Prostate gland (tissue), 2 donors: ENCODE data around the gene PPP4C. TPM values are rescaled to one million over a fixed set of nuclear protein-coding genes. Genes with fewer than 3 reads are reported as not detected.
"Not testable (repeated sequence)": the region's sequence is repeated elsewhere in the genome, so short reads cannot be mapped to it uniquely, and the experiment has no call there.

Experiments used
- DNase-seq: peaks from one replicate; pipeline ENCODE4 v3.0.0-alpha.2; 2019; ENCODE audit warnings: low spot score
- H3K27ac ChIP-seq, 2 donors: fragments of 200-600 bp; sonication (generic); 2 replicates each; pipeline ENCODE4 v1.5.1; 2017 to 2019
- H3K27me3 ChIP-seq: fragments of 200-600 bp; sonication (generic); replicated peaks from 2 replicates; pipeline ENCODE4 v1.5.1; 2019; ENCODE audit not compliant: insufficient read depth
- H3K36me3 ChIP-seq, 2 donors: fragments of 200-600 bp; sonication (generic); 1 replicate in 1 of 2; 2 replicates in 1 of 2; pipeline versions ENCODE4 v1.5.1 to v1.8.1; 2017 to 2019
- H3K4me1 ChIP-seq: fragments of 200-600 bp; sonication (generic); replicated peaks from 2 replicates; pipeline ENCODE4 v1.5.1; 2019
- H3K4me3 ChIP-seq, 2 donors: fragments of 200-600 bp; sonication (generic); 2 replicates each; pipeline ENCODE4 v1.5.1; 2017 to 2019
- H3K9me3 ChIP-seq: fragments of 200-600 bp; sonication (generic); 2 replicates; pipeline ENCODE4 v1.5.1; 2017
- CTCF ChIP-seq, 4 experiments: fragments of 200-600 bp in 2 of 4; fragments of 450-650 bp in 2 of 4; sonication (generic) in 2 of 4; IDR thresholded peaks; 1 replicate in 3 of 4; 2 replicates in 1 of 4; pipeline ENCODE4 v1.5.1; 2016 to 2019; ENCODE audit warnings: antibody characterized with exemption in 4 of 4, mild to moderate bottlenecking in 2 of 4, moderate library complexity in 2 of 4
- POLR2A ChIP-seq: fragments of 450-650 bp; IDR thresholded peaks from one replicate; pipeline ENCODE4 v1.6.1; 2016; ENCODE audit warnings: antibody characterized with exemption, mild to moderate bottlenecking
- POLR2AphosphoS5 ChIP-seq: sonication (generic); formaldehyde crosslinking; IDR thresholded peaks from one replicate; pipeline ENCODE4 v1.6.1; 2017; ENCODE audit warnings: antibody characterized with exemption
- WGBS: methylation state at CpG from one replicate; pipeline ENCODE4 v1.1.5; 2018; 5-methylcytosine and 5-hydroxymethylcytosine counted together
- intact Hi-C: fragments of 100-400 bp; cut with DNase I; formaldehyde crosslinking; loops from one replicate; pipeline ENCODE4 v1.14.2; 2022
- total RNA-seq, 2 donors: library from RNA; depleted of rRNA; stranded (reverse); fragments of >200 nt; gene quantifications; one replicate each; pipeline ENCODE4 v1.1.0, GENCODE V29; 2016

The PPP4C gene
- total RNA-seq, 2 donors from 2014 or later, result 67.8 to 85.4 TPM

DNA sequence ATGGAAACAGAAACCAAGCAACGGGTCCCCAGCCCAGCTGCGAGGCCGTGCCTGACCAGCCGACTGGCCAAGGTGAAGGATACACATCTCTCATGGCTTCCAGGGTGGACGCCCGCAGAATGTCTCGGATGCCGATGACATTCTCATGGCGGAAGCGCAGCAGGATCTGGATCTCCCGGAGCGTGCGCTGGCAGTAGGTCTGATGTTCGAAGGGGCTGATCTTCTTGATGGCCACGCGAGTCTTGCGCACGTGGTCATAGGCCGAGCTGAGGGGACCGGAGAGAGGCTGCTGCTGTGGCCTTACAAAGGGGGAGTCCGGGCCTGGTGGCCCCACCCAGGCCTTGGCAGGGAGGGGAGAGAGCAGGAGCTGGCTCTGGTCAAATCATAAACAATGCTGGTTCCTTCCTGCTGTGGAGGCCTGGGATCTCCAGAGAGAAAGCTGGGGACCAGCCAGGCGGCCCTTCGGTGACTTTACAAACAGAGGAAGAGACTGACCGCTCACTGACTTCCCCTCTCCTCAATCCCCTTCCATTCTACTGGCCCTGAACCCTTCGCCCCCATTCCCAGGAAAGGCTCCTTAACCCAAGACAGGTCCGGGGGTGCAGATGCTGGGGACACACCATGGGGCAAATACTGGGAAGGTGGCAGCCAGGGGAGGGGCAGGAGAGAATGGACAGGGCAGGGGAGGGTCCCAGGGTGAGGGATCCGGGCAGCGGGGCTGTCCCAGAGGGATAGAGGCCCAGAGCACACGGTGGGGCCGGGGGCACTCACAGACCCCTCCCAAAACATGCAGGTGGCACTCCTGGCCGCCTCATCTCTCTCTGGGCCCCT lies 46.2 kb downstream of the PPP4C start:
- Histone ChIP-seq H3K9me3 (no peaks in the 10 kb centered on the region), H3K36me3 (peaks cover 5 to 14% of the 10 kb centered on the region in 2 donors), H3K4me1 (peaks cover 8% of the 10 kb centered on the region), H3K4me3 (peak overlapping the region; percentile 76 to 88), H3K27me3 (no peaks in the 10 kb centered on the region), H3K27ac (peak overlapping the region; percentile 89 to 92)
- intact Hi-C loops, result loop anchor here (5.0 kb wide), 1 partner anchor 55 kb away; the partner anchor contains the start of gene ALDOA
- TF ChIP-seq POLR2A, result no peak
- TF ChIP-seq POLR2AphosphoS5, result no peak
- TF ChIP-seq CTCF (IDR thresholded peaks at IDR 0.05), result no peak
- DNase-seq, result no peak
- WGBS, result 63% methylated on average over 31 of the region's 31 CpGs

DNA sequence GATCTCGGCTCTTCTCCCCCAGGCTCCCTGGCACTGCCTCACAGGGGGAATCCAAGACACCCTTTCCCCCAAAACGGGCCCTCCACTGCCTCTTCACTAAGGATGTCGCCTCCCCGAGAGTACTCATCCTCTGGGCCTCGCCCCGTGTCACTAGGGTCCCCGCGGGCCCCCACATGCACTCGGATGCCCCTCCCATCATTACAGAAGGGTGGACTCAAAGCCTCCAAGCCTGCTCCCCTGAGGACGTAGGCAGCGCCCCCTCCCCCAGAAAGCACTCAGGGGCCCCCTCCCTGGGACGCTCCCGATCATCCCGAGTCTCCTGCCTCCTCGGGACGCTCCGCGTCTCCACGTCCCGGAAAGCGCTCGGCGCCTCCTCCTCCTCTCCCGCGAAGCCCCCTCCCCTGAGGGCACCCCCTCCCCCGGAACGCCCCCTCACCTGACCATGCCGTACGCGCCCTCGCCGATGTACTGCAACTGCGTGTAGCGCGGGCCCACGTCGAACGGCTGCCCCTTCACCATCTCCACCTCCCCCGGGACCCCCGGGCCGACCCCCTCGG lies 46.9 kb downstream of the PPP4C start:
- intact Hi-C loops, result loop anchor here (5.0 kb wide), 1 partner anchor 55 kb away; the partner anchor contains the start of gene ALDOA
- H3K4me1 ChIP-seq, result peaks cover 8% of the 10 kb centered on the region
- peak overlapping the region; percentile 89 to 92 for H3K27ac ChIP-seq
- H3K27me3 ChIP-seq, result no peaks in the 10 kb centered on the region
- peak overlapping the region; percentile 76 to 88 for H3K4me3 ChIP-seq
- peaks cover 2 to 7% of the 10 kb centered on the region in 2 donors for H3K36me3 ChIP-seq
- DNase-seq, result no peak
- WGBS, result 3% methylated on average over 28 of the region's 42 CpGs
- H3K9me3 ChIP-seq, result no peaks in the 10 kb centered on the region
- TF ChIP-seq POLR2A (no peak), CTCF (IDR thresholded peaks at IDR 0.05) (no peak), POLR2AphosphoS5 (no peak)

DNA sequence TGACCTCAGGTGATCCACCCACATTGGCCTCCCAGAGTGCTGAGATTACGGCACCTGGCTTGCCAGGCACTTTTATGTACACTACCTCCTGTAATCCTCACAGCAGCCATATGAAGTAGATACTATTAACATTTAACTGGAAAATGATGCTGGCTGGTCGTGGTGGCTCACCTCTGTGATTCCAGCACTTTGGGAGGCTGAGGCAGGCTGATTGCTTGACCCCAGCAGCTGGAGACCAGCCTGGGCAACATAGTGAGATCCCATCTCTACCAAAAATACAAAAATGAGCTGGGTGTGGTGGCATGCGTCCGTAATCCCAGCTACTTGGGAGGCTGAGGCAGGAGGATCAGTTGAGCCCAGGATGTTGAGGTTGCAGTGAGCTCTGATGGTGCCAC lies 49.2 kb downstream of the PPP4C start:
- Histone ChIP-seq H3K4me3 (no peak overlapping the region), H3K27me3 (no peaks in the 10 kb centered on the region), H3K4me1 (peaks cover 8% of the 10 kb centered on the region), H3K36me3 (no peaks in the 10 kb centered on the region), H3K9me3 (no peaks in the 10 kb centered on the region), H3K27ac (peak overlapping the region in 1 of 2 donors; percentile 92)
- intact Hi-C loops, result loop anchor here (5.0 kb wide), 1 partner anchor 58 kb away; the partner anchor contains the start of gene ALDOA
- TF ChIP-seq CTCF (IDR thresholded peaks at IDR 0.05), result no peak
- no peak for TF ChIP-seq POLR2AphosphoS5
- no peak for TF ChIP-seq POLR2A
- 95% methylated on average over 4 of the region's 4 CpGs for WGBS
- DNase-seq, result no peak

DNA sequence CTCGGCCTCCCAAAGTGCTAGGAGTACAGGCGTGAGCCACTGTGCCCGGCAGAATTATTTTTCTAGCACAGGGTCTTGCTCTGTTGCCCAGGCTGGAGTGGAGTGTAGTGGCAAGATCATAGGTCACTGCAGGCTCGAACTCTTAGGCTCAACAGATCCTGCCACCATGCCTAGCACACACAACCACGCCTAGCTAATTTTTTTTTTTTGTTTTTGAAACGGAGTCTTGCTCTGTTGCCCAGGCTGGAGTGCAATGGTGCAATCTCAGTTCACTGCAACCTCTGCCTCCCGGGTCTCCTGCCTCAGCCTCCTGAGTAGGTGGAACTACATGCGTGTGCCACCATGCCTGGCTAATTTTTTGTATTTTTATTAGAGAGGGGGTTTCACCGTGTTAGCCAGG lies 49.9 kb downstream of the PPP4C start:
- H3K4me1 ChIP-seq, DNase-seq, intact Hi-C loops, H3K9me3 ChIP-seq, H3K27ac ChIP-seq, H3K4me3 ChIP-seq, H3K36me3 ChIP-seq, H3K27me3 ChIP-seq: not testable (repeated sequence)
- WGBS, result 93% methylated on average over 9 of the region's 9 CpGs

GRCh38 chr16:30127993-30128392 lies 52.2 kb downstream of the PPP4C start:
- 89% methylated on average over 1 of the region's 1 CpG for WGBS
- no peak overlapping the region for H3K4me3 ChIP-seq
- intact Hi-C loops, result no loop called here

More at GRCh38 chr16:30127993-30128392, 52.2 kb downstream of the PPP4C start:
- peaks cover 3% of the 10 kb centered on the region for H3K4me1 ChIP-seq
- DNase-seq, result no peak
- H3K36me3 ChIP-seq, result no peaks in the 10 kb centered on the region
- H3K27ac ChIP-seq, result no peak overlapping the region
- H3K27me3 ChIP-seq, result no peaks in the 10 kb centered on the region
- TF ChIP-seq POLR2AphosphoS5 (no peak), POLR2A (no peak), CTCF (IDR thresholded peaks at IDR 0.05) (no peak)
- H3K9me3 ChIP-seq, result no peaks in the 10 kb centered on the region
